HG03196 (cell line): ENCODE data around the gene RPAP2.
A peak's percentile ranks its signal among the peaks of the same experiment; 100 is the strongest.
"Not testable (repeated sequence)": the region's sequence is repeated elsewhere in the genome, so short reads cannot be mapped to it uniquely, and the experiment has no call there.

Experiments
- ATAC-seq: cut with Tn5 transposase; IDR thresholded peaks from one replicate; pipeline ENCODE4 v1.9.1; 2021; ENCODE audit not compliant: unreplicated experiment

Gene RPAP2

DNA sequence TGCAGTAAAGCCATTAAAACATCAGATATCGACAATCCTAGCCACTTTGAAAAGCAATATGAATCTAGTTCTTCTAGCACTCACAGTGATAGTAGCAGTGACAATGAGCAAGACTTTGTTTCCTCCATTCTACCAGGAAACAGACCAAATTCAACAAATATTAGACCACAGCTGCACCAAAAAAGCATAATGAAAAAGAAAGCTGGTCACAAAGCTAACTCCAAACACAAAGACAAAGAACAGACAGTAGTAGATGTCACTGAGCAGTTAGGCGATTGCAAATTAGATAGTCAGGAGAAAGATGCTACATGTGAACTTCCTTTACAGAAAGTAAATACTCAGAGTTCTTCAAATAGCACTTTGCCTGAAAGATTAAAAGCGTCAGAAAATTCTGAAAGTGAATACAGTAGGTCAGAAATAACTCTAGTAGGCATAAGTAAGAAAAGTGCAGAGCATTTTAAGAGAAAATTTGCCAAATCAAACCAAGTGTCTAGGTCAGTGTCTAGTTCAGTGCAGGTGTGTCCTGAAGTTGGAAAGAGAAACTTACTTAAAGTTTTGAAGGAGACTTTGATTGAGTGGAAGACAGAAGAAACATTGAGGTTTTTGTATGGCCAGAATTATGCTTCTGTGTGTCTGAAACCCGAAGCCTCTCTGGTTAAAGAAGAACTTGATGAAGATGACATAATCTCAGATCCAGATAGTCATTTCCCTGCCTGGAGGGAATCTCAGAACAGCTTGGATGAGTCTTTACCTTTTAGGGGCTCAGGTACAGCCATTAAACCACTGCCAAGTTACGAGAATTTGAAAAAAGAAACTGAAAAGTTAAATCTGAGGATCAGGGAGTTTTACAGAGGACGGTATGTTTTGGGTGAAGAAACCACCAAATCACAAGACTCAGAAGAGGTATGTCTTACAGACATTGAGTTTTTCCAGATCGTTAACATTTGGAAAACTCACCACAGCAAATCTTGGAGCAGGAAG is 24.9 kb downstream of the RPAP2 start:
- no peak for ATAC-seq

GRCh38 chr1:92324784-92325183 is 25.9 kb downstream of the RPAP2 start:
- ATAC-seq: no peak

DNA sequence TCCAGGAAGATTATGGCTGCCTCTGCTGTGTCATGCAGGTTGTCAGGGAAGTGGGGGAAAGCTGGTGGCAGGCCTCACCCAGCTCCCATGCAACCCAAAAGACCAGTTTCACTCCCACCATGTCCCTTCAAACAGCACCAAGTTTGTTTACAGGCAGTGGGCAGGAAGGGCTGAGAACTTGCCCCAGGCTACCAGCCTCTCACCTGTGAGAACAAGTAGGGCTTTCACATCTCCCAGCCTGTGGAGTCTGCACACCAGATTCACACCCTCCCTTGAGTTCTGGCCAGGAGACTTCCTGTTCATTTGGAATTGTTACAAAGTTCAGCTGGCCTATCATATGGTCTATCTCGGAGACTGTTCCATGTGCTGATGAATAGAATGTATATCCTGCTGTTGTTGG is 27.8 kb downstream of the RPAP2 start:
- ATAC-seq: no peak

DNA sequence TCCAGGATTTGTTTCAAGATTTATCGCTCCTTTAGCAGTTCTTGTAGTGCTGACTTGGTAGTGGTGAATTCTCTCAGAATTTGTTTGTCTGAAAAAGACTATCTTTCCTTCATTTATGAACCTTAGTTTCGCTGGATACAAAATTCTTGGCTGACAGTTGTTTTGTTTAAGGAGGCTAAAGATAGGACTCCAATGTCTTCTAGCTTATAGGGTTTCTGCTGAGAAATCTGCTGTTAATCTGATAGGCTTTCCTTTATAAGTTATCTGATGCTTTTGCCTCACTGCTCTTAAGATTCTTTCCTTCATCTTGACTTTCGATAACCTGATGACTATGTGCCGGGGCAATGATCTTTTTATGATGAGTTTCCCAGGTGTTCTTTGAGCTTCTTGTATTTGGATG is 28.9 kb downstream of the RPAP2 start:
- ATAC-seq: no peak

GRCh38 chr1:92329347-92330129 is 30.7 kb downstream of the RPAP2 start:
- no peak for ATAC-seq

- ATAC-seq: no peak
Observed at GRCh38 chr1:92333668-92334067, 34.8 kb downstream of the RPAP2 start.

DNA sequence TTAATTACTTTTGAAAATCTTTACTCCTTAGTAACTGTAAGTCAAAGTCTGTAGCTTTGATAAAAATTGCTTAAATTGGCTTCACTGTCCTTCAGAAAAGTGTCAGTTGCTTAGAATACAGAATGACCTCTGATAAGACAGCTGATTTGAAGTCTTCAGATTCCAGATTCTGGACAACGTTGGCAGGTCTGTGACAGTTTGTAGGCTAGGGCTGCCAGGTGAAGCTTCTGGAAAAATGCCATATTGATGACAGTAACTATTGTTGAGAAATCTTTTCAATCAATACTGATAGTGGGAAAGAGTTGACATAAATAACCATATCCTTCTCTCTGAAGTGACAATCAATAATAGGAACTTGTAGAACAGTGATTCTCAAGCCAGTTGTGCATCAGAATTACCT is 41.3 kb downstream of the RPAP2 start:
- ATAC-seq: no peak

DNA sequence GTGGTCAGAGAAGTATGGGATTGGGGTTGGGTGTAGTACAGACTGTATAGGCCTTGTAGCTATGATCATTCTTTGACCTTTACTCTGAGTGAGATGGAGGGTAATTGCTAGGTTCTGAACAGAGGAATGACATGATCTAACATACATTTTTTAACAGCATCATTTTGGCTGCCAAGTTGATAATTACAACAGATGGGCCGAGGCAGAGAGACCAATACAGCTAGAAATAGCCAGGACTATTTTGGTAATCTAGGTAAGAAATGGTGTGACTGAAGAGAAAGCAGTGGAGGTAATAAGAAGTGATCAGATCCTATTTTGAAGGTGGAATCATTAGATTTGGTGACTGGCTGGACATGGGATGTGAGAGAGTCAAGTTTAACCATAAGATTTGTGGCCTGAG is 43.5 kb downstream of the RPAP2 start:
- no peak for ATAC-seq

- ATAC-seq: no peak
Observed at GRCh38 chr1:92343061-92343460, 44.2 kb downstream of the RPAP2 start.

DNA sequence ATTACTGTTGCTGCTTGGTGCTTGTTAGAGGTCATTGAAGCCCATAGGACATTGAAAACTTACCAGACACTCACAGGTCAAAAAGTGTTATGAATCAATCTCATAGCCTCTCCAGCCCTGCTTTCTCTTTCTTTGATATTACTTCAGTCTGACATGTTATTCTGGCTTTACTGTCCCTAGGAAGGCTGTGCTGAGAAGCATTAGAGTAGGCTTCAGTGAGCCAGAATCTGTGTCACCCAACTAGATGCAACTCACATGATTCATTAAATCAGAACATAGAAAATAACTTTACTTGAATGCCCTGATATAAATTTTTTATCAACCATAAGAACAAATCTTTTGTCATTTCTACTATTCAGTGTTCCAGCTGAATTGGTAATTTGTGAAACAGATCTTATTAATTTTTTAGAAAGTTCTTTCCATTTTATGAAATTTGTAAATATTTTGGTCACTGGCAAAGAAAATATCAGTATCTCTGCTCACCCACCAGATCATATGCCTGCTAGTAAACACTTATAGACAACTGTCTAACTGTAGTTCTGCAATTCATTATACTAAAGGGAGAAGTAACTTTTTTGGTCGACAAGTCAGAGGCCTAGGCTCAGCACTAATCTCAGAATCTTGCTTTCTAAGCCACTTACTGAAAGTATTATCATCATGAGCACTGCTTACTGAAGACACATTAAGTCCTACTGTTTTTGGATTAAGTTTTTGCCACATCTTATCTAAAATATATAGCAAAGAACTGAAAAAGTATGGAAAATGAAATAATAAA is 48.2 kb downstream of the RPAP2 start:
- ATAC-seq: no peak

GRCh38 chr1:92352856-92353255 is 54.0 kb downstream of the RPAP2 start:
- no peak for ATAC-seq

- ATAC-seq: no peak
Observed at GRCh38 chr1:92354259-92354658, 55.4 kb downstream of the RPAP2 start.

DNA sequence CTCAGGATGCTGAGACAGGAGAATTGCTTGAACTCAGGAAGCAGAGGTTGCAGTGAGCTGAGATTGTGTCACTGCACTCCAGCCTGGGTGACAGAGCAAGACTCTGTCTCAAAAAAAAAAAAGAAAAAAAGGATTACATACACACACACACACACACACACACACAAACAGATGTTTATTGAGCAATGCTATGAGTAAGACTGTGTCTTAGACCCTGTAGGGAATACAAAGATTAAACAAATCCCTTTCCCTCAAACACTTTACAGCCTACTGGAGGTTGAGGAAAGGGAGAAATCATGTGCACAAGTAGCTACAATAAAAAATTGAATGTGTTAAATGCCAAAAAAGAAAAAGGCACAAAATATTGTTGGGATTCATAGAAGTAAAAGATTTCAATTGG is 58.1 kb downstream of the RPAP2 start:
- ATAC-seq: no peak

DNA sequence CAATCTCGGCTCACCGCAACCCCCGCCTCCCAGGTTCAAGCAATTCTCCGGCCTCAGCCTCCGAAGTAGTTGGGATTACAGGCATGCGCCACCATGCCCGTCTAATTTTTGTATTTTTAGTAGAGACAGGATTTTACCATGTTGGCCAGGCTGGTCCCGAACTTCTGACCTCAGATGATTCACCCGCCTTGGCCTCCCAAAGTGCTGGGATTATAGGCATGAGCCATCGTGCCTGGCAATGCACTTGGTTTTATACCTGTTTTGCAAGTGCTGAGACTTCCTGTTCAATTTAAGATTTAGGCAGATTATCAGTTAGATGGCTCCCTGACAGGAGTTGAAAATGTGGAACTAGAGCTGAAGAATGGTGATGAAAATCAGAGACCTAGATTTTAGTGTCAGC is 60.5 kb downstream of the RPAP2 start:
- ATAC-seq: not testable (repeated sequence)

DNA sequence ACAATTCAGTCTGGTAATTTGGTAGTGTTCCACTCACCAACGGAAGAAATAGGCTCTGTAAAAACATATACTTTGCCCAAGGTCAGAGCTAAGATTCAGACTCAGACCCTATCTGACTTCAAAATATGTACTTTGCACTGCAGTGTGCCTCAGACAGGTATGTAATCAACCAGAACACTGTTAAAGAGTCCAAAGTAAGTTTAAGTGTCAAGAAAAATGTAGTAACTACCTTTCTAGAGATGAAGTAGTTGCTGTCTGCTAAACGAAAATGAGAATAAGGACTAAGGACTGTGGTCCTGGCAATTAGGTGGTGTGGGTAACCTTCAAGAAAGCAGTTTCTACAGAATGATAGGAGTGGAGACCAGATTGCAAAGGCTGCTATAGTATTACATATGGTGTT is 61.1 kb downstream of the RPAP2 start:
- no peak for ATAC-seq

GRCh38 chr1:92362970-92363369 is 64.1 kb downstream of the RPAP2 start:
- no peak for ATAC-seq

DNA sequence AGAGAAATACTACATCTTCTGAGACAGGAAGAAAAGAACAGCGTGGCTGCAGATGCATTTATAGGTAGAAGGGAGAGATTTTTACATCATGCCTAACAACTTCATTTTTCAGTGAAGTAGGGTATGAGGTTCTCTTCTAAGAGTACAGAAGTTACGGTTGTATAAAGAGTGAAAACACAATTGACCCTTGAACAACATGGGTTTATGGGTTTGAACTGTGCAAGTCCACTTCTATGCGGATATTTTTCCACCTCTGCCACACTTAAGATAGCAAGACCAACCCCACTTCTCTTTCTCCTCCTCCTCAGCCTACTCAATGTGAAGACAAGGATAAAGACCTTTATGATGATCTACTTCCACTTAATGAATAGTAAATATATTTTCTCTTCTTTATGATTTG is 64.5 kb downstream of the RPAP2 start:
- ATAC-seq: no peak

GRCh38 chr1:92365378-92366039 is 66.7 kb downstream of the RPAP2 start:
- no peak for ATAC-seq

DNA sequence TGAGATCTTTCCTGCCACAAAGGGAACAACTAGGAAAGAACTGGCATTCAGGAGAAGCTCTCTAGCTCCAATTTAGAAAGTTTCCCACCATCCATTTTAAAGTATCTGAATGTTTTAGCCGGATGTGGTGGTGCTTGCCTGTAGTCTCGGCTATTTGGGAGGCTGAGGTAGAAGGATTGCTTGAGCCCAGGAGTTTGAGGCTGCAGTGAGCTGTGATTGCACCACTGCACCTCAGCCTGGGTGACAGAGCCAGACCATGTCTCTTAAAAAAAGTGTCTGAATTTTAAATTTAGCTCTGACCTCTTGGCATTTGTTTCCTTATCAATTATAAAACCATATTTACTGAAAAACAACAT is 67.2 kb downstream of the RPAP2 start:
- no peak for ATAC-seq

DNA sequence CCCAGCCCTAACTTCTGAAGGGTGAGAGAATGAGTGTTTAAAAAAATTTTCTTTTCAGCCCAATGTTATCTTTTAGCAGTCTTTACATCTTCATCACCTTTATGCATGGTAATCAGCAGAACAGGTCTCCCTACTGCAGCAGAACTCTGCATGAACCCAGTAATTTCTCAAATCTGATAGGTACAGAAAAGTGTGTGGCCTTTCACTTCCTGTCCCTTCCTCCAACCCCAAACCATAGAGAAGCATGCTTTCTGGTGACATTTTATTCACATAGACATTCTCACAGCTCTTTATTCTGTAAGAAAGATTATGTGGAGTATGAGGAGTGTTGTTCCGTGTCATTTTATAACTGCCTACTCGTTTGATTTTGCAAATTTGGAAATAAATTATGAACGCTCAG is 68.6 kb downstream of the RPAP2 start:
- ATAC-seq: peak; percentile 51

DNA sequence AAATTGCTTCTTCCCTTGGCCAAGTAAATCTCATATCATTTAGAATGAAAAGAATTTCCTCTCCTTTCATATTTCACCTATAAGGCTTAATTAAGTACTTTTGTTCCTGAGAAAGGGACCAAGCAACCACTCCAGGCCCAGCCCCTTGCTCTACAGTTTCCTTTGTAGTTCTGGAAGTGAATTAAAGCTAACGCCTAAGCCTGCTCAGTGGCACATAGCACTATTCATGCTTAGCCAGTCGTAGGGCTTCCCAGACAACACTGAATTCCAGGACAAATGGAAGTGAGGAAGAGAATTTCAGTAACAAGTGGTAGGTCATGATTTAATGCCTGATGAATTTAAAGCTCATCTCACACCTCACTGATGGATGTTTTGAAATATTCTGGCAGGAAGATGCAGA is 73.3 kb downstream of the RPAP2 start:
- no peak for ATAC-seq
